HEK293 (cell line): ENCODE data around the gene PDE9A.
A peak's percentile ranks its signal among the peaks of the same experiment; 100 is the strongest.

Experiments
- CTCF ChIA-PET: fragments of 350-600 bp; formaldehyde crosslinking; extraction: SDS; loops from one replicate; lab custom pipeline; 2021; ENCODE audit warnings: antibody characterized with exemption; lab: Yijun Ruan, JAX
- POLR2A ChIA-PET: fragments of 300-600 bp; formaldehyde crosslinking; extraction: SDS; loops from one replicate; lab custom pipeline; 2020; ENCODE audit warnings: antibody characterized with exemption, inconsistent platforms; lab: Yijun Ruan, JAX
- H3K27ac ChIP-seq: fragments of 200-500 bp; sonication (Bioruptor generic); 2 replicates; pipeline ENCODE4 v1.5.1; 2014; ENCODE audit warnings: low read depth, low read length, control low read depth, inconsistent platforms; ENCODE audit errors: extremely low read depth
- H3K36me3 ChIP-seq, 2 experiments: fragments of 200-500 bp in 1 of 2; sonication (Bioruptor generic) in 1 of 2; 1 replicate in 1 of 2; 2 replicates in 1 of 2; pipeline ENCODE4 v1.5.1; 2014 to 2017; ENCODE audit warnings: inconsistent platforms in 2 of 2, low read length in 2 of 2; ENCODE audit not compliant: control insufficient read depth in 2 of 2, insufficient read depth in 1 of 2
- H3K4me1 ChIP-seq: fragments of 200-500 bp; sonication (Bioruptor generic); 2 replicates; pipeline ENCODE4 v1.5.1; 2014; ENCODE audit warnings: mild to moderate bottlenecking, low read length, inconsistent platforms; ENCODE audit not compliant: control insufficient read depth, insufficient read depth
- H3K4me3 ChIP-seq: 2 replicates; pipeline ENCODE4 v1.5.1; 2011; ENCODE audit warnings: low read depth, mild to moderate bottlenecking, control low read depth, low read length, moderate library complexity
- H3K9me3 ChIP-seq: fragments of 200-500 bp; sonication (Bioruptor generic); 2 replicates; pipeline ENCODE4 v1.5.1; 2014; ENCODE audit warnings: low read depth, low read length, inconsistent platforms; ENCODE audit not compliant: control insufficient read depth, insufficient read depth
- GLIS2 ChIP-seq: fragments of 450-650 bp; formaldehyde crosslinking; IDR thresholded peaks from 2 replicates; pipeline ENCODE4 v1.5.1; 2016; ENCODE audit warnings: missing biosample characterization, missing genetic modification characterization
- HOXA7 ChIP-seq: sonication (generic); formaldehyde crosslinking; IDR thresholded peaks from 2 replicates; pipeline ENCODE4 v1.8.1; 2022; ENCODE audit warnings: missing genetic modification reagents, borderline replicate concordance
- MYNN ChIP-seq: fragments of 450-650 bp; formaldehyde crosslinking; IDR thresholded peaks from 2 replicates; pipeline ENCODE4 v1.5.1; 2016; ENCODE audit warnings: missing biosample characterization, missing genetic modification characterization, borderline replicate concordance
- SCRT1 ChIP-seq: fragments of 450-650 bp; formaldehyde crosslinking; IDR thresholded peaks from 2 replicates; pipeline ENCODE4 v1.5.1; 2016; ENCODE audit warnings: missing biosample characterization, missing genetic modification characterization, borderline replicate concordance
- ZBTB17 ChIP-seq: fragments of 450-650 bp; formaldehyde crosslinking; IDR thresholded peaks from 2 replicates; pipeline ENCODE4 v1.5.1; 2016; ENCODE audit warnings: missing biosample characterization, missing genetic modification characterization
- ZNF157 ChIP-seq: fragments of 450-650 bp; formaldehyde crosslinking; IDR thresholded peaks from 2 replicates; pipeline ENCODE4 v1.5.1; 2016; ENCODE audit warnings: missing biosample characterization, missing genetic modification characterization
- ZNF175 ChIP-seq: fragments of 450-650 bp; formaldehyde crosslinking; IDR thresholded peaks from 2 replicates; pipeline ENCODE4 v1.5.1; 2016; ENCODE audit warnings: missing biosample characterization, missing genetic modification characterization
- ZNF19 ChIP-seq: fragments of 450-650 bp; formaldehyde crosslinking; IDR thresholded peaks from 2 replicates; pipeline ENCODE4; 2016; ENCODE audit warnings: missing biosample characterization, missing genetic modification characterization, low read depth
- ZNF302 ChIP-seq: fragments of 450-650 bp; formaldehyde crosslinking; IDR thresholded peaks from 2 replicates; pipeline ENCODE4 v1.5.1; 2016; ENCODE audit warnings: missing biosample characterization, missing genetic modification characterization, low read depth
- ZNF335 ChIP-seq: fragments of 450-650 bp; formaldehyde crosslinking; conservative IDR thresholded peaks from 2 replicates; pipeline ENCODE4 v1.5.1; 2016; ENCODE audit warnings: missing biosample characterization, missing genetic modification characterization
- ZNF354C ChIP-seq: fragments of 450-650 bp; formaldehyde crosslinking; IDR thresholded peaks from 2 replicates; pipeline ENCODE4 v1.5.1; 2016; ENCODE audit warnings: missing biosample characterization, missing genetic modification characterization, low read depth, borderline replicate concordance
- ZNF366 ChIP-seq: fragments of 450-650 bp; formaldehyde crosslinking; conservative IDR thresholded peaks from 2 replicates; pipeline ENCODE4 v1.5.1; 2016; ENCODE audit warnings: missing biosample characterization, missing genetic modification characterization
- ZNF37A ChIP-seq: fragments of 450-650 bp; IDR thresholded peaks from 2 replicates; pipeline ENCODE4 v1.5.1; 2018; ENCODE audit warnings: missing biosample characterization, missing genetic modification characterization
- ZNF600 ChIP-seq: fragments of 450-650 bp; formaldehyde crosslinking; IDR thresholded peaks from 2 replicates; pipeline ENCODE4 v1.5.1; 2016; ENCODE audit warnings: missing biosample characterization, missing genetic modification characterization
- ZNF626 ChIP-seq: fragments of 450-650 bp; sonication (Bioruptor Pico); formaldehyde crosslinking; IDR thresholded peaks from 2 replicates; pipeline ENCODE4 v1.5.1; 2018; ENCODE audit warnings: missing biosample characterization, missing genetic modification characterization, inconsistent platforms
- ZNF660 ChIP-seq: fragments of 450-650 bp; IDR thresholded peaks from 2 replicates; pipeline ENCODE4 v1.5.1; 2018; ENCODE audit warnings: missing biosample characterization, mild to moderate bottlenecking, missing genetic modification characterization
- TF ChIP-seq, protein P1 (sequence below): fragments of 450-650 bp; formaldehyde crosslinking; IDR thresholded peaks from 2 replicates; pipeline ENCODE4 v1.5.1; 2016; ENCODE audit warnings: missing biosample characterization, missing genetic modification characterization
- TF ChIP-seq, protein P2 (sequence below): fragments of 450-650 bp; formaldehyde crosslinking; IDR thresholded peaks from 2 replicates; pipeline ENCODE4 v1.5.1; 2017; ENCODE audit warnings: missing biosample characterization, mild to moderate bottlenecking, missing genetic modification characterization, moderate library complexity
- TF ChIP-seq, protein P3 (sequence below): fragments of 450-650 bp; formaldehyde crosslinking; IDR thresholded peaks from 2 replicates; pipeline ENCODE4 v1.5.1; 2016; ENCODE audit warnings: missing biosample characterization, missing genetic modification characterization

Gene PDE9A

DNA sequence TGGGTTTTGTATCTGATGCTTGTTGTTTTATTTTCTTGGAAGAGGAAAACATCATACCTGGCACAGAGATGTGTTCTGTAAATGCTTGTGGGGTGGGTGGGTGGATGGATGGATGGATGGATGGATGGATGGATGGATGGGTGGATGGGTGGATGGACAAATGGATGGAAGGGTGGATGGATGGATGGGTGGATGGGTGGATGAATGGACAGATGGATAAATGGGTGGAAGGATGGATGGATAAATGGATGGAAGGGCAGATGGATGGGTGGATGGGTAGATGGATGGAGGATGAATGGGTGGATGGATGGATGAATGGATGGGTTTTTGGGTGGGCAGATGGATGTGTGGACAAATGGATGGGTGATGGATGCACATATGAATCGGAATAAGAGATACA, 111.5 kb downstream of the PDE9A start:
- peak; percentile 99 for TF ChIP-seq ZNF366 (tag by site-specific recombination)
- TF ChIP-seq, protein P1, sequence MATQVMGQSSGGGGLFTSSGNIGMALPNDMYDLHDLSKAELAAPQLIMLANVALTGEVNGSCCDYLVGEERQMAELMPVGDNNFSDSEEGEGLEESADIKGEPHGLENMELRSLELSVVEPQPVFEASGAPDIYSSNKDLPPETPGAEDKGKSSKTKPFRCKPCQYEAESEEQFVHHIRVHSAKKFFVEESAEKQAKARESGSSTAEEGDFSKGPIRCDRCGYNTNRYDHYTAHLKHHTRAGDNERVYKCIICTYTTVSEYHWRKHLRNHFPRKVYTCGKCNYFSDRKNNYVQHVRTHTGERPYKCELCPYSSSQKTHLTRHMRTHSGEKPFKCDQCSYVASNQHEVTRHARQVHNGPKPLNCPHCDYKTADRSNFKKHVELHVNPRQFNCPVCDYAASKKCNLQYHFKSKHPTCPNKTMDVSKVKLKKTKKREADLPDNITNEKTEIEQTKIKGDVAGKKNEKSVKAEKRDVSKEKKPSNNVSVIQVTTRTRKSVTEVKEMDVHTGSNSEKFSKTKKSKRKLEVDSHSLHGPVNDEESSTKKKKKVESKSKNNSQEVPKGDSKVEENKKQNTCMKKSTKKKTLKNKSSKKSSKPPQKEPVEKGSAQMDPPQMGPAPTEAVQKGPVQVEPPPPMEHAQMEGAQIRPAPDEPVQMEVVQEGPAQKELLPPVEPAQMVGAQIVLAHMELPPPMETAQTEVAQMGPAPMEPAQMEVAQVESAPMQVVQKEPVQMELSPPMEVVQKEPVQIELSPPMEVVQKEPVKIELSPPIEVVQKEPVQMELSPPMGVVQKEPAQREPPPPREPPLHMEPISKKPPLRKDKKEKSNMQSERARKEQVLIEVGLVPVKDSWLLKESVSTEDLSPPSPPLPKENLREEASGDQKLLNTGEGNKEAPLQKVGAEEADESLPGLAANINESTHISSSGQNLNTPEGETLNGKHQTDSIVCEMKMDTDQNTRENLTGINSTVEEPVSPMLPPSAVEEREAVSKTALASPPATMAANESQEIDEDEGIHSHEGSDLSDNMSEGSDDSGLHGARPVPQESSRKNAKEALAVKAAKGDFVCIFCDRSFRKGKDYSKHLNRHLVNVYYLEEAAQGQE (tag by site-specific recombination) = no peak
- TF ChIP-seq ZBTB17 = peak; percentile 43; the same call in 1 of the 2 replicates
- TF ChIP-seq, all 188 proteins: peak for 2
- no peaks in the 10 kb centered on the region for H3K4me1 ChIP-seq
- H3K9me3 ChIP-seq = no peaks in the 10 kb centered on the region
- peaks cover 7 to 59% of the 10 kb centered on the region in 2 experiments; a peak in 2 of 3 replicates for H3K36me3 ChIP-seq
- ChIA-PET POLR2A (no interaction called here), CTCF (no interaction called here)
- H3K27ac ChIP-seq = no peak overlapping the region
- no peak overlapping the region for H3K4me3 ChIP-seq

DNA sequence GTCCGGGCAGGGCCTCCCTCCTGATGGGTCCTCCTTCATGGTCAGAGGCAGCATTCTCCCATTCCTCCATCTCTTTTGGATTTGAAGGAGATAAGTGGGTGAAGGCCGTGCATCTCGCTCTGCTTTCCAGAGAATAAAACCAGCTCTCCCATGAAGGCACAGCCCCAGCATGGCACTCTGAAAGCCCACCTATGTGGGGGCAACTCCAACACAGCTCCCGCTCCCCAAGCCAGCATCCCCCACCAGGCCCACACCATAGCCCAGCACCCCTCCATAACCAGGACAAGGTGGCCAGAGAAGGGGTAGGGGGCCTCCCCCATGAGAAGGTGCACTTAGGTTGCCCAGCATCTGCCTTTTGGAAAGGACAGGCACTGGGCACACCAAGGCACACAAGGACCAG, 112.2 kb downstream of the PDE9A start:
- TF ChIP-seq ZNF175 (tag by site-specific recombination) = no peak
- TF ChIP-seq ZNF37A (tag by site-specific recombination) = no peak
- TF ChIP-seq, protein P2, sequence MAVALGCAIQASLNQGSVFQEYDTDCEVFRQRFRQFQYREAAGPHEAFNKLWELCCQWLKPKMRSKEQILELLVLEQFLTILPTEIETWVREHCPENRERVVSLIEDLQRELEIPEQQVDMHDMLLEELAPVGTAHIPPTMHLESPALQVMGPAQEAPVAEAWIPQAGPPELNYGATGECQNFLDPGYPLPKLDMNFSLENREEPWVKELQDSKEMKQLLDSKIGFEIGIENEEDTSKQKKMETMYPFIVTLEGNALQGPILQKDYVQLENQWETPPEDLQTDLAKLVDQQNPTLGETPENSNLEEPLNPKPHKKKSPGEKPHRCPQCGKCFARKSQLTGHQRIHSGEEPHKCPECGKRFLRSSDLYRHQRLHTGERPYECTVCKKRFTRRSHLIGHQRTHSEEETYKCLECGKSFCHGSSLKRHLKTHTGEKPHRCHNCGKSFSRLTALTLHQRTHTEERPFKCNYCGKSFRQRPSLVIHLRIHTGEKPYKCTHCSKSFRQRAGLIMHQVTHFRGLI (tag by site-specific recombination) = no peak
- TF ChIP-seq ZNF157 (tag by site-specific recombination) = no peak
- no peak for TF ChIP-seq ZNF302 (tag by site-specific recombination)
- no peak for TF ChIP-seq MYNN (tag by site-specific recombination)
- TF ChIP-seq, protein P1 (tag by site-specific recombination) = no peak
- no peak for TF ChIP-seq SCRT1 (tag by site-specific recombination)
- TF ChIP-seq ZNF354C = no peak
- TF ChIP-seq ZNF626 = no peak
- TF ChIP-seq ZNF19 = no peak
- no peak for TF ChIP-seq ZNF335 (tag by site-specific recombination)
- TF ChIP-seq HOXA7 (CRISPR knock-in tag) = no peak
- TF ChIP-seq ZNF600 (tag by site-specific recombination) = no peak
- no peak for TF ChIP-seq GLIS2 (tag by site-specific recombination)
- TF ChIP-seq ZNF660 (tag by site-specific recombination) = no peak
- TF ChIP-seq, protein P3, sequence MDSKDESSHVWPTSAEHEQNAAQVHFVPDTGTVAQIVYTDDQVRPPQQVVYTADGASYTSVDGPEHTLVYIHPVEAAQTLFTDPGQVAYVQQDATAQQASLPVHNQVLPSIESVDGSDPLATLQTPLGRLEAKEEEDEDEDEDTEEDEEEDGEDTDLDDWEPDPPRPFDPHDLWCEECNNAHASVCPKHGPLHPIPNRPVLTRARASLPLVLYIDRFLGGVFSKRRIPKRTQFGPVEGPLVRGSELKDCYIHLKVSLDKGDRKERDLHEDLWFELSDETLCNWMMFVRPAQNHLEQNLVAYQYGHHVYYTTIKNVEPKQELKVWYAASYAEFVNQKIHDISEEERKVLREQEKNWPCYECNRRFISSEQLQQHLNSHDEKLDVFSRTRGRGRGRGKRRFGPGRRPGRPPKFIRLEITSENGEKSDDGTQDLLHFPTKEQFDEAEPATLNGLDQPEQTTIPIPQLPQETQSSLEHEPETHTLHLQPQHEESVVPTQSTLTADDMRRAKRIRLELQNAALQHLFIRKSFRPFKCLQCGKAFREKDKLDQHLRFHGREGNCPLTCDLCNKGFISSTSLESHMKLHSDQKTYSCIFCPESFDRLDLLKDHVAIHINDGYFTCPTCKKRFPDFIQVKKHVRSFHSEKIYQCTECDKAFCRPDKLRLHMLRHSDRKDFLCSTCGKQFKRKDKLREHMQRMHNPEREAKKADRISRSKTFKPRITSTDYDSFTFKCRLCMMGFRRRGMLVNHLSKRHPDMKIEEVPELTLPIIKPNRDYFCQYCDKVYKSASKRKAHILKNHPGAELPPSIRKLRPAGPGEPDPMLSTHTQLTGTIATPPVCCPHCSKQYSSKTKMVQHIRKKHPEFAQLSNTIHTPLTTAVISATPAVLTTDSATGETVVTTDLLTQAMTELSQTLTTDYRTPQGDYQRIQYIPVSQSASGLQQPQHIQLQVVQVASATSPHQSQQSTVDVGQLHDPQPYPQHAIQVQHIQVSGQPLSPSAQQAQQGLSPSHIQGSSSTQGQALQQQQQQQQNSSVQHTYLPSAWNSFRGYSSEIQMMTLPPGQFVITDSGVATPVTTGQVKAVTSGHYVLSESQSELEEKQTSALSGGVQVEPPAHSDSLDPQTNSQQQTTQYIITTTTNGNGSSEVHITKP (tag by site-specific recombination) = no peak
- ChIA-PET POLR2A (no interaction called here), CTCF (no interaction called here)
- Histone ChIP-seq H3K4me1 (no peaks in the 10 kb centered on the region), H3K9me3 (no peaks in the 10 kb centered on the region), H3K27ac (no peak overlapping the region), H3K36me3 (peaks cover 7 to 67% of the 10 kb centered on the region in 2 experiments; a peak in 2 of 3 replicates), H3K4me3 (no peak overlapping the region)
